H1 (cell line): ENCODE data around the gene ELF4. TPM values are rescaled to one million over a fixed set of nuclear protein-coding genes. Genes with fewer than 3 reads are reported as not detected.

ENCODE experiments used
- CTCF ChIA-PET: fragments of 300-600 bp; sonication (Branson Sonifier 250); formaldehyde crosslinking; loops from one replicate; lab custom pipeline; 2021; ENCODE audit not compliant: partially characterized antibody; lab: Charles Lee
- POLR2A ChIA-PET: fragments of 300-600 bp; sonication (Branson Sonifier 250); formaldehyde crosslinking; loops from one replicate; lab custom pipeline; 2021; ENCODE audit warnings: inconsistent platforms; ENCODE audit not compliant: partially characterized antibody; lab: Charles Lee
- DNase-seq, 2 experiments: peaks; one replicate each; pipeline versions ENCODE4 v3.0.0 to v3.0.0-alpha.2; 2010 to 2022; ENCODE audit warnings: low spot score in 2 of 2, low read depth in 1 of 2, mixed read lengths in 1 of 2
- FAIRE-seq: peaks from 2 replicates; lab custom pipeline; 2011; peaks lifted over from hg19 to GRCh38; lab: Jason Lieb, UNC
- H2AFZ ChIP-seq: 2 replicates; pipeline ENCODE4 v1.8.1; 2012; ENCODE audit warnings: low read length, inconsistent platforms
- H2AK5ac ChIP-seq: 2 replicates; pipeline ENCODE4 v1.6.1; 2013; ENCODE audit warnings: low read depth, low read length
- H2BK120ac ChIP-seq: replicated peaks from 2 replicates; pipeline ENCODE3; 2013; ENCODE audit warnings: low read depth, low read length, inconsistent platforms
- H2BK12ac ChIP-seq: 2 replicates; pipeline ENCODE4 v1.6.1; 2013; ENCODE audit warnings: low read depth, low read length
- H2BK15ac ChIP-seq: 2 replicates; pipeline ENCODE4 v1.6.1; 2013; ENCODE audit warnings: low read length
- H2BK20ac ChIP-seq: 2 replicates; pipeline ENCODE4 v1.6.1; 2013; ENCODE audit warnings: low read length
- H2BK5ac ChIP-seq: 2 replicates; pipeline ENCODE4 v1.6.1; 2013; ENCODE audit warnings: low read depth, low read length
- H3K14ac ChIP-seq: 2 replicates; pipeline ENCODE4 v1.6.1; 2013; ENCODE audit warnings: inconsistent platforms; ENCODE audit not compliant: insufficient read length
- H3K18ac ChIP-seq: 2 replicates; pipeline ENCODE4 v1.6.1; 2013; ENCODE audit warnings: low read length; ENCODE audit errors: extremely low read depth
- H3K23ac ChIP-seq: 2 replicates; pipeline ENCODE4 v1.6.1; 2013; ENCODE audit warnings: inconsistent platforms; ENCODE audit not compliant: insufficient read length
- H3K23me2 ChIP-seq: 2 replicates; pipeline ENCODE4 v1.6.1; 2013; ENCODE audit warnings: low read depth, low read length
- H3K27ac ChIP-seq: 2 replicates; pipeline ENCODE4 v1.6.1; 2011; ENCODE audit warnings: low read depth, low read length, inconsistent platforms
- H3K27me3 ChIP-seq, 4 experiments: replicated peaks in 1 of 4; 1 replicate in 1 of 4; 2 replicates in 3 of 4; pipeline versions ENCODE4 v1.6.1 to v1.8.1; 2011 to 2013; ENCODE audit warnings: low read length in 3 of 4, mild to moderate bottlenecking in 3 of 4, inconsistent platforms in 2 of 4, mixed read lengths in 2 of 4, moderate library complexity in 1 of 4; ENCODE audit not compliant: control insufficient read depth in 3 of 4, insufficient read depth in 3 of 4; ENCODE audit errors: extremely low read depth in 1 of 4
- H3K36me3 ChIP-seq, 4 experiments: 2 replicates each; pipeline versions ENCODE4 v1.6.1 to v1.8.1; 2011 to 2013; ENCODE audit warnings: mild to moderate bottlenecking in 4 of 4, low read length in 3 of 4, moderate library complexity in 2 of 4, control low read depth in 1 of 4, inconsistent platforms in 1 of 4; ENCODE audit not compliant: insufficient read depth in 4 of 4, control insufficient read depth in 2 of 4
- H3K4ac ChIP-seq: replicated peaks from 2 replicates; pipeline ENCODE3; 2013; ENCODE audit warnings: low read length, low read depth, mixed read lengths, inconsistent platforms; ENCODE audit not compliant: insufficient read length
- H3K4me1 ChIP-seq, 4 experiments: replicated peaks in 1 of 4; 1 replicate in 1 of 4; 2 replicates in 3 of 4; pipeline versions ENCODE4 v1.6.1 to v1.8.1; 2011 to 2013; ENCODE audit warnings: low read length in 3 of 4, inconsistent platforms in 2 of 4, mixed read lengths in 1 of 4; ENCODE audit not compliant: insufficient read depth in 4 of 4, control insufficient read depth in 3 of 4
- H3K4me2 ChIP-seq, 2 experiments: 2 replicates each; pipeline versions ENCODE4 v1.6.1 to v1.8.1; 2011 to 2013; ENCODE audit warnings: low read depth in 2 of 2, low read length in 2 of 2, control low read depth in 1 of 2, inconsistent platforms in 1 of 2, mild to moderate bottlenecking in 1 of 2; ENCODE audit not compliant: insufficient read depth in 1 of 2
- H3K4me3 ChIP-seq, 4 experiments: fragments of 200-600, 300-600 bp in 1 of 4; sonication (generic), shearing (Covaris generic), sonication (Bioruptor Twin) in 1 of 4; 2 replicates each; pipeline versions ENCODE4 v1.5.1 to v1.8.1; 2011 to 2016; ENCODE audit warnings: low read length in 4 of 4, low read depth in 3 of 4, control low read depth in 2 of 4, inconsistent platforms in 2 of 4, mild to moderate bottlenecking in 2 of 4, mixed read lengths in 1 of 4, moderate library complexity in 1 of 4; ENCODE audit not compliant: insufficient read depth in 2 of 4; ENCODE audit errors: extremely low read depth in 1 of 4
- H3K56ac ChIP-seq: replicated peaks from 2 replicates; pipeline ENCODE3; 2013; ENCODE audit warnings: low read depth, mild to moderate bottlenecking, mixed read lengths, low read length, inconsistent platforms; ENCODE audit not compliant: insufficient read length
- H3K79me1 ChIP-seq: 2 replicates; pipeline ENCODE4 v1.6.1; 2013; ENCODE audit warnings: low read depth, low read length, control low read depth
- H3K79me2 ChIP-seq, 2 experiments: 2 replicates each; pipeline versions ENCODE4 v1.6.1 to v1.8.1; 2012 to 2013; ENCODE audit warnings: low read length in 2 of 2, mild to moderate bottlenecking in 2 of 2, inconsistent platforms in 1 of 2; ENCODE audit not compliant: insufficient read depth in 2 of 2, control insufficient read depth in 1 of 2
- H3K9ac ChIP-seq, 4 experiments: replicated peaks in 1 of 4; 1 replicate in 1 of 4; 2 replicates in 3 of 4; pipeline versions ENCODE4 v1.6.1 to v1.8.1; 2011 to 2013; ENCODE audit warnings: low read depth in 3 of 4, low read length in 3 of 4, control low read depth in 2 of 4, mild to moderate bottlenecking in 2 of 4, moderate library complexity in 2 of 4, inconsistent platforms in 1 of 4; ENCODE audit errors: extremely low read depth in 1 of 4
- H3K9me3 ChIP-seq, 2 experiments: 2 replicates each; pipeline versions ENCODE4 v1.6.1 to v1.8.1; 2012 to 2013; ENCODE audit warnings: mild to moderate bottlenecking in 2 of 2, moderate library complexity in 2 of 2, control low read depth in 1 of 2, inconsistent platforms in 1 of 2, low read depth in 1 of 2, low read length in 1 of 2, mixed read lengths in 1 of 2; ENCODE audit not compliant: insufficient read depth in 2 of 2
- H4K20me1 ChIP-seq, 2 experiments: replicated peaks in 1 of 2; 2 replicates each; pipeline versions ENCODE3 to v1.8.1; 2011 to 2013; ENCODE audit warnings: inconsistent platforms in 2 of 2, low read length in 2 of 2, mild to moderate bottlenecking in 1 of 2; ENCODE audit not compliant: insufficient read depth in 2 of 2, control insufficient read depth in 1 of 2
- H4K5ac ChIP-seq: 2 replicates; pipeline ENCODE4 v1.6.1; 2013; ENCODE audit warnings: low read length, low read depth, mixed read lengths, inconsistent platforms; ENCODE audit not compliant: insufficient read length
- H4K8ac ChIP-seq: 2 replicates; pipeline ENCODE4 v1.8.0; 2013; ENCODE audit warnings: mild to moderate bottlenecking, moderate library complexity, low read length, inconsistent platforms; ENCODE audit not compliant: insufficient read depth; ENCODE audit errors: extremely low read depth
- H4K91ac ChIP-seq: replicated peaks from 2 replicates; pipeline ENCODE3; 2013; ENCODE audit warnings: low read length, mixed read lengths, inconsistent platforms; ENCODE audit not compliant: insufficient read length
- CBX5 ChIP-seq: fragments of 300-800, 300-1000 bp; sonication (generic); IDR thresholded peaks from 2 replicates; pipeline ENCODE4 v1.7.1; 2016; ENCODE audit warnings: antibody characterized with exemption, low read length, low read depth
- HDAC6 ChIP-seq: IDR thresholded peaks from one replicate; pipeline ENCODE4 v1.7.1; 2012; ENCODE audit warnings: low read depth, mild to moderate bottlenecking, inconsistent platforms, low read length, moderate library complexity
- POLR2A ChIP-seq, 2 experiments: IDR thresholded peaks; 1 replicate in 1 of 2; 2 replicates in 1 of 2; pipeline ENCODE4 v1.6.1; 2011; ENCODE audit warnings: low read depth in 2 of 2, low read length in 2 of 2, mild to moderate bottlenecking in 2 of 2; ENCODE audit errors: control extremely low read depth in 1 of 2
- POLR2AphosphoS5 ChIP-seq: IDR thresholded peaks from 2 replicates; pipeline ENCODE4 v1.6.1; 2011; ENCODE audit warnings: low read depth, low read length
- RXRA ChIP-seq: IDR thresholded peaks from 2 replicates; pipeline ENCODE4 v1.6.1; 2011; ENCODE audit warnings: low read depth, mild to moderate bottlenecking, low read length, moderate library complexity; ENCODE audit not compliant: insufficient read depth
- SP1 ChIP-seq: IDR thresholded peaks from 2 replicates; pipeline ENCODE4 v1.6.1; 2011; ENCODE audit warnings: low read depth, low read length
- SP4 ChIP-seq: IDR thresholded peaks from 2 replicates; pipeline ENCODE4 v1.6.1; 2012; ENCODE audit warnings: low read length, inconsistent platforms
- TAF1 ChIP-seq: IDR thresholded peaks from 2 replicates; pipeline ENCODE4 v1.6.1; 2011; ENCODE audit warnings: mild to moderate bottlenecking, low read depth, low read length
- TAF7 ChIP-seq: optimal IDR thresholded peaks from 2 replicates; pipeline ENCODE3; 2011; ENCODE audit warnings: low read depth, mild to moderate bottlenecking, inconsistent platforms, low read length, moderate library complexity, borderline replicate concordance
- WGBS, 2 experiments: shearing (Covaris generic) in 1 of 2; methylation state at CpG; one replicate each; pipeline versions ENCODE4 v1.1.6 to v1.1.7; 2013 to 2015; ENCODE audit warnings: low lambda C conversion rate in 2 of 2, mixed read lengths in 2 of 2, inconsistent platforms in 1 of 2, low coverage in 1 of 2, missing lambda C conversion rate in 1 of 2; ENCODE audit not compliant: insufficient replicate concordance in 2 of 2, insufficient coverage in 1 of 2, insufficient read length in 1 of 2; ENCODE audit errors: extremely low coverage in 1 of 2, missing lambda C conversion rate in 1 of 2; 5-methylcytosine and 5-hydroxymethylcytosine counted together
- polyA plus RNA-seq, 7 experiments: library from polyadenylated mRNA; depleted of rRNA in 3 of 7; stranded (reverse) in 5 of 7; unstranded in 2 of 7; fragments of >200 nt in 5 of 7; fragments of 200-250 nt in 2 of 7; gene quantifications; 1 replicate in 5 of 7; 2 replicates in 1 of 7; 4 replicates in 1 of 7; pipeline versions ENCODE4 v1.2.1 to v1.2.3, GENCODE V29; 2011 to 2013; ENCODE audit warnings: missing spikeins in 2 of 7, mixed read lengths in 2 of 7
- total RNA-seq: library from RNA; stranded (reverse); fragmentation: NEBNext Ultra II Directional; extraction: Animal tissue kit (Norgen Biotek cat#: 25700); gene quantifications from 2 replicates; pipeline ENCODE4 v1.2.1, GENCODE V29; 2021

The ELF4 gene
- total and polyA plus RNA-seq, 2 of the 8 experiments (the other 6 are each of a cell fraction or from before 2014, with no cell fraction given), result 1.8 to 2.0 TPM

- Histone ChIP-seq H3K27ac (no peak overlapping the region), H3K79me2 (no peaks in the 10 kb centered on the region), H3K4me2 (no peak overlapping the region), H3K36me3 (peaks cover 0 to 10% (median 1%) of the 10 kb centered on the region in 4 experiments; a peak in 3 of 8 replicates), H3K18ac (no peak overlapping the region), H2BK5ac (no peak overlapping the region), H2BK12ac (no peak overlapping the region), H3K9me3 (no peaks in the 10 kb centered on the region), H4K8ac (peak overlapping the region; percentile 79; the same call in 1 of the 2 replicates), H3K27me3 (no peaks in the 10 kb centered on the region)
- no peak for DNase-seq
- TF ChIP-seq SP4 (no peak), TAF1 (no peak), CBX5 (no peak), POLR2AphosphoS5 (no peak), RXRA (no peak), TAF7 (no peak), POLR2A (IDR thresholded peaks at IDR 0.05; ENCODE audit: control extremely low read depth in 1 of 2, low read depth in 2 of 2, low read length in 2 of 2) (no peak), SP1 (no peak), HDAC6 (no peak)
- TF ChIP-seq, all 59 proteins: peak for 0
- no peak overlapping the region for H2BK20ac ChIP-seq
- ChIA-PET CTCF (interaction anchor here (1.0 to 1.2 kb wide), 2 partner anchors 10 to 49 kb away, joined by 3 read pairs; no protein-coding TSS in a partner anchor), POLR2A (no interaction called here)
- H3K4ac ChIP-seq, result no peak overlapping the region
- no peaks in the 10 kb centered on the region for H3K23me2 ChIP-seq
- FAIRE-seq, result no peak
- no peak overlapping the region for H2BK15ac ChIP-seq
- H2BK120ac ChIP-seq, result no peak overlapping the region
- no peak overlapping the region for H4K5ac ChIP-seq
- no peak overlapping the region for H3K4me3 ChIP-seq
- H4K91ac ChIP-seq, result no peak overlapping the region
- H2AFZ ChIP-seq, result no peak overlapping the region
- no peak overlapping the region for H3K9ac ChIP-seq
- peaks cover 0 to 8% (median 0%) of the 10 kb centered on the region in 4 experiments; a peak in 1 of 7 replicates for H3K4me1 ChIP-seq
- no peak overlapping the region for H3K23ac ChIP-seq
- no CpG with 5 or more reads among the region's 4 CpGs for WGBS, 2 experiments
- no peaks in the 10 kb centered on the region for H3K79me1 ChIP-seq
- no peak overlapping the region for H3K56ac ChIP-seq
- no peak overlapping the region for H2AK5ac ChIP-seq
- no peak overlapping the region for H3K14ac ChIP-seq
- H4K20me1 ChIP-seq, result no peaks in the 10 kb centered on the region
These were observed 79.5 kb downstream of the ELF4 start for GRCh38 chrX:130030826-130031225.
